HepG2 (cell line): ENCODE measurements around the gene NKD1. TPM values are rescaled to one million over a fixed set of nuclear protein-coding genes. Genes with fewer than 3 reads are reported as not detected.

Experiments
- AGO2 ChIP-seq: fragments of 200-400 bp; formaldehyde crosslinking; optimal IDR thresholded peaks from 2 replicates; pipeline ENCODE3; 2017; ENCODE audit warnings: mild to moderate bottlenecking, low read depth, low read length, moderate library complexity
- GATA4 ChIP-seq: sonication (generic); IDR thresholded peaks from 2 replicates; pipeline ENCODE4 v1.6.1; 2016; ENCODE audit warnings: antibody characterized with exemption, low read depth, borderline replicate concordance
- HNRNPH1 ChIP-seq: fragments of 200-400 bp; formaldehyde crosslinking; optimal IDR thresholded peaks from 2 replicates; pipeline ENCODE3; 2017; ENCODE audit warnings: mild to moderate bottlenecking, low read depth, low read length
- KLF16 ChIP-seq, 2 experiments: sonication (generic) in 1 of 2; formaldehyde crosslinking in 1 of 2; IDR thresholded peaks; 2 replicates each; pipeline versions ENCODE4 v1.6.1 to v1.8.0; 2016 to 2023; ENCODE audit warnings: missing genetic modification reagents in 2 of 2, missing compliant biosample characterization in 1 of 2
- KLF6 ChIP-seq: IDR thresholded peaks from 2 replicates; pipeline ENCODE4 v1.8.0; 2016; ENCODE audit warnings: missing biosample characterization, missing genetic modification reagents
- MED1 ChIP-seq: sonication (generic); formaldehyde crosslinking; IDR thresholded peaks from 2 replicates; pipeline ENCODE4 v1.4.0; 2020; ENCODE audit warnings: missing genetic modification reagents
- NCOA5 ChIP-seq: sonication (generic); formaldehyde crosslinking; IDR thresholded peaks from 2 replicates; pipeline ENCODE4 v1.4.0; 2020; ENCODE audit warnings: missing genetic modification reagents
- NFIC ChIP-seq: IDR thresholded peaks from 2 replicates; pipeline ENCODE4 v1.6.1; 2012; ENCODE audit warnings: mild to moderate bottlenecking, low read length, inconsistent platforms
- RBM22 ChIP-seq: fragments of 200-400 bp; formaldehyde crosslinking; optimal IDR thresholded peaks from 2 replicates; pipeline ENCODE3; 2017; ENCODE audit warnings: mild to moderate bottlenecking, low read length, moderate library complexity
- SRSF1 ChIP-seq: fragments of 200-400 bp; formaldehyde crosslinking; optimal IDR thresholded peaks from 2 replicates; pipeline ENCODE3; 2017; ENCODE audit warnings: mild to moderate bottlenecking, low read depth, low read length, moderate library complexity
- U2AF1 ChIP-seq: fragments of 200-400 bp; formaldehyde crosslinking; optimal IDR thresholded peaks from 2 replicates; pipeline ENCODE3; 2017; ENCODE audit warnings: mild to moderate bottlenecking, low read depth, low read length
- ZBTB3 ChIP-seq: sonication (generic); formaldehyde crosslinking; IDR thresholded peaks from 2 replicates; pipeline ENCODE4 v1.4.0; 2020; ENCODE audit warnings: low read depth, mild to moderate bottlenecking, moderate library complexity, missing genetic modification reagents, borderline replicate concordance
- ZNF772 ChIP-seq: sonication (generic); formaldehyde crosslinking; IDR thresholded peaks from 2 replicates; pipeline ENCODE4 v1.5.0; 2020; ENCODE audit warnings: mild to moderate bottlenecking, missing genetic modification reagents
- polyA plus RNA-seq, 8 experiments: library from polyadenylated mRNA; depleted of rRNA in 3 of 8; stranded (reverse) in 7 of 8; unstranded in 1 of 8; fragments of >200 nt; fragmentation: Illumina TruSeq in 4 of 8; extraction: Trizol in 4 of 8; gene quantifications; 2 replicates each; pipeline versions ENCODE4 v1.2.1 to v1.2.3, GENCODE V29; 2011 to 2016; ENCODE audit warnings: low read depth in 4 of 8, missing spikeins in 1 of 8, mixed read lengths in 1 of 8; ENCODE audit not compliant: insufficient read depth in 1 of 8
- total RNA-seq, 5 experiments: library from RNA; depleted of rRNA; stranded (reverse); fragments of >200 nt; fragmentation: Illumina TruSeq; extraction: Trizol; gene quantifications; 2 replicates each; pipeline ENCODE4 v1.2.3, GENCODE V29; 2016; ENCODE audit warnings: low read depth in 1 of 5
- TF ChIP-seq, protein P1 (sequence below): sonication (generic); formaldehyde crosslinking; conservative IDR thresholded peaks from 2 replicates; pipeline ENCODE4 v1.8.0; 2022; ENCODE audit warnings: low read depth, missing genetic modification reagents

NKD1 gene
- total and polyA plus RNA-seq, 2 of the 13 experiments (the other 11 are each of a cell fraction or from before 2014, with no cell fraction given) = 70.4 to 121 TPM

DNA sequence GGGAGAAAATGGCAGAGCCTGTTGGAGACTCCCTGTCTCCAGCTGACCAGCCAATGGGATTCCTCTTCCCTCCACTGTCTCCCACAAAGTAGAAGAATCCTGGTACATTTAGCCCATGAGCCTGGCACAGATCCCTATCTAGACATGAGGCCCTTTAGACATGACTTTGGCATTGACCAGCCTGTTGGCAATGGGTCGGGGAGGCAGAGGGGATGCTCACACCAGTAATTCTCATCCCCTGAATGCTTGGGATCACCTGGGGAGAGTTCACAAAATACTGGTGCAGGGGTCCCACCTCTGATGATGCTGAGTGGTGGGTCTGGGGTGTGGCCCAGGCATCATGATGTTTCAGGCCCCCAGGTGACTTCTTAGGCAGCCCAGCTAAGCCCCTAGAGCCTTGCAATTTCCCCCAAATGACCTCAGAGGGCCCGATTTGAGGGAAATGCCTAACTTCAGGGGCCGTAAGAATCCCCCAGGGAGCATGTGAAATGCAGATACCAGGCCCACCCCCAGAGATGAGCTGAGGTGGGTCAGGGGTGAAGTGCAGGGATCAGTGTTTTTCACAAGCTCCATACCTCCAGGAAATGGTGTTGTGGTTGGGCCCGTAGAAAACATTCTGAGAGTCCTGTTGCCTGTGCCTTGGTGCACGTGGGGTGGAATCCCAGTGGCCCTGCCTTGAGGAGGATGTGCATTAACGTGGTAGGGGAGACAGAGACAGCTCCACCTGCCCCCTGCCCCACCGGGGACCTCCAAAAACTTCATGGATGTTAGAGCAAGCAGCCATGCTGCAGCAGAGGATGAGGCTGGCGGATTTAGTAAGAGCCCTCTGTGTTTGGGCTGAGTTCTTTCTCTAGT, 90.8 kb downstream of the NKD1 start (continued):
- TF ChIP-seq, protein P1, sequence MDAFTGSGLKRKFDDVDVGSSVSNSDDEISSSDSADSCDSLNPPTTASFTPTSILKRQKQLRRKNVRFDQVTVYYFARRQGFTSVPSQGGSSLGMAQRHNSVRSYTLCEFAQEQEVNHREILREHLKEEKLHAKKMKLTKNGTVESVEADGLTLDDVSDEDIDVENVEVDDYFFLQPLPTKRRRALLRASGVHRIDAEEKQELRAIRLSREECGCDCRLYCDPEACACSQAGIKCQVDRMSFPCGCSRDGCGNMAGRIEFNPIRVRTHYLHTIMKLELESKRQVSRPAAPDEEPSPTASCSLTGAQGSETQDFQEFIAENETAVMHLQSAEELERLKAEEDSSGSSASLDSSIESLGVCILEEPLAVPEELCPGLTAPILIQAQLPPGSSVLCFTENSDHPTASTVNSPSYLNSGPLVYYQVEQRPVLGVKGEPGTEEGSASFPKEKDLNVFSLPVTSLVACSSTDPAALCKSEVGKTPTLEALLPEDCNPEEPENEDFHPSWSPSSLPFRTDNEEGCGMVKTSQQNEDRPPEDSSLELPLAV (CRISPR knock-in tag) = no peak
- TF ChIP-seq U2AF1 (peak; percentile 68), ZNF772 (CRISPR knock-in tag) (0 out of 2 replicates have a peak, but pooled peaks have one; percentile 16), RBM22 (peak; percentile 86), SRSF1 (peak; percentile 15), AGO2 (peak; percentile 96), KLF6 (no peak), NCOA5 (CRISPR knock-in tag) (no peak), HNRNPH1 (peak; percentile 74), GATA4 (0 out of 2 replicates have a peak, but pooled peaks have one; percentile 9), KLF16 (CRISPR knock-in tag; IDR thresholded peaks at IDR 0.05) (no peak), NFIC (peak; percentile 67), MED1 (CRISPR knock-in tag) (no peak), ZBTB3 (CRISPR knock-in tag) (no peak)
- TF ChIP-seq, all 625 proteins: peak for 18
